ENCODE results near the gene TRAPPC3. TPM values are rescaled to one million over a fixed set of nuclear protein-coding genes. Genes with fewer than 3 reads are reported as not detected.

TRAPPC3 gene
- total RNA-seq, 1 donor from 2014 or later, result 46.8 TPM

DNA sequence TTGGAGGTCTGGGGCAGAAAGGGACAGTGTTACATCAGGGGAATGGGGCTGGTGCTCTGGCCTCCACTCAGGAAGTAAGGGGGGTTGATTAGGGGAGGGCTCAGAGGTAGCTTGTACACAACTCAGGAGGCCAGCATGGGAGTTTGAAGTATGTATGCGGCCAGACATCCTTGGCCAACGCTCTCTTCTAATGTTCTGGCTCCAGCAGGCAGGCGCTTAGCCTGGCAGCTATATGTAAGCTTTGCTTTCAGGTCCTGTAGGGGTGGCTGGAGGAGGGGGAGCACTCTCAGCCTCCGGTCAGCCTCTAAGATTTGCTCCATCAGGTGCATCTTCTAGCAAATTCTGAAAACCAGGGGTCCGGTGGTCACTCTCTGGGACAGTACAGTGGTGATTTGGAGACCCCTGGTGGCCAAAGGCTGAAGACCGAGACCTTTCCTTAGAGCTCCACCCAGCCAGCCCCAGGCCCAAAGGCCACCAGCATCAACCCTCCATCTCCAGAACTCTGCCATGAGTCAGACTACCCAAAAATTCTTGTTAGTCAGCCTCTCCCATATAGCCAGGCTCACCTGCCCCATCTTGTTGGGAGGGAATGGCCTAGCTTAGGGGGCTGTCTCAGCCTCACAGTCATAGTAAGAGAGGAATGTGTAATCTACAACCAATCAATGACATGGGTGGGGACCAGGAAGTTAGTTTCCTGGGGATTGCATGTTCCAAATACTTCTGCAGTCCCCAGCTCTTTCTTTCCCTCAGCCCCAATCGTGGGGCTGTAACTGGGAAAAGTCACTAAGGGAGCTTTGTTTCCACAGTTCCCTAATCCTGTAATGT is 14.6 kb downstream of the TRAPPC3 start:
- DNase-seq (ENCODE audit: low spot score) (peak; percentile 82), ATAC-seq (peak; percentile 88)
- intact Hi-C loops (cut with DNase I), result loop anchor here (5.0 kb wide), 1 partner anchor 37 kb away; no protein-coding TSS in a partner anchor

DNA sequence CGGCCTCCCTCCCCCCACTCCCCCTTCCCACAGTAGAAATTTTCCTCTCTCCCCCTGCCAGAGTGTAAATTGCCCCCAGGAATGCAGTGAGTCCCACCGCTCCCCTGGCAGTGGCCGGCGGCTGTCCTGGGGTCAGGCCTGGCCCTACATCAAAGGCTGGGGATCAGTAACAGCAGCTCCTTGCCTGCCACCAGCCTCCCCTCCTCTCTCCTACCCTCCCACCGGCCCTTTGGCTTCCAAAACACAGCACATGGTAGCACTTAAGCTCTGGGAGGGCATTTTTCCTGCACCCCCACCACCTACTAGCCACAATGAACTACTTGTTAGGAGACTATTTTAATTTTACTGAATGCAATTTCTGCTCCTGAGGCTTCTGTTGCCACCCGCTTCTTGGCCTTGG is 15.3 kb downstream of the TRAPPC3 start:
- peak; percentile 17 for ATAC-seq
- intact Hi-C loops (cut with DNase I), result loop anchor here (5.0 kb wide), 1 partner anchor 37 kb away; no protein-coding TSS in a partner anchor
- no peak for DNase-seq (ENCODE audit: low spot score)

GRCh38 chr1:36133484-36133883 is 15.8 kb downstream of the TRAPPC3 start:
- intact Hi-C loops (cut with DNase I), result loop anchor here (5.0 kb wide), 1 partner anchor 36 kb away; no protein-coding TSS in a partner anchor
- ATAC-seq (peak; percentile 4), DNase-seq (ENCODE audit: low spot score) (no peak)

- no peak for ATAC-seq
- intact Hi-C loops (cut with DNase I), result loop anchor here (5.0 kb wide), 1 partner anchor 35 kb away; no protein-coding TSS in a partner anchor
- no peak for DNase-seq (ENCODE audit: low spot score)
Observed at GRCh38 chr1:36132029-36132428, 17.3 kb downstream of the TRAPPC3 start.

GRCh38 chr1:36128905-36129206 is 20.4 kb downstream of the TRAPPC3 start:
- ATAC-seq, result no peak
- no peak for DNase-seq (ENCODE audit: low spot score)
- intact Hi-C loops (cut with DNase I), result no loop called here

- DNase-seq (ENCODE audit: low spot score) (no peak), ATAC-seq (no peak)
- intact Hi-C loops (cut with DNase I), result no loop called here
Observed at GRCh38 chr1:36128126-36128904, 21.0 kb downstream of the TRAPPC3 start.

GRCh38 chr1:36126797-36127500 is 22.3 kb downstream of the TRAPPC3 start:
- ATAC-seq (no peak), DNase-seq (ENCODE audit: low spot score) (no peak)
- intact Hi-C loops (cut with DNase I), result no loop called here

DNA sequence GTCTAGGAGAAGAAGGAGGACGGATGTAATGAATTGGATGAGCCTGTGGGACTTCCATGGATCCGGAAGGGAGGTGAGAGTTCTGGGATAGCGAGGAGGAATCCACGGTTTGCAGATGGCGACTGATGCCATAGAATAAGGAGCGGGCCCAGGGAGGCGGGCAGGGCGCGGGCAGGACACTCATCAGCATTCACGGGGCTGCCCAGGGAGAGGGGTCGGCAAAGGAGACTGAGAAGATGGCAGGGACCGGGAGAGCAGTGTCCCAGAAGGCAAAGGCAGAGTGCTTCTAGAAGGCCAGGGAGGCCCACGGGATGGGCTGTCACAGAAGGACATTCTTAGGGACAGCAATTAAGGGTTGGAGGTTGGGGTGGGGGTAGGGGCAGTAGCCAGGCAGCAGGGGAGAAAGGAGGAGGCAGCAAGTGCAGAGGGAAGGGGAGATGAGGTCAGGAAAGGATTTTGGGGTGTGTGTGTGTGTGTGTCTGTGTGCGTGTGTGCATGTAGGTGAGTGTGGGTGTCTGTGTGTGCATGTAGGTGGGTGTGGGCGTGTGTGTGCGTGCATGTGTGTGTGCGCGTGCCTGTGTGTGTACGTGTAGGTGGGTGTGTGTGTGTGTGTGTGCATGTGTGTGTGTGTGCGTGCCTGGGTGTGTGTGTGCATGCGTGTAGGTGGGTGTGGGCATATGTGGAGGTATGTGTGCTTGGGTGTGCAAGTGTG is 23.1 kb downstream of the TRAPPC3 start:
- no peak for ATAC-seq
- DNase-seq (ENCODE audit: low spot score), result no peak
- intact Hi-C loops (cut with DNase I), result no loop called here

DNA sequence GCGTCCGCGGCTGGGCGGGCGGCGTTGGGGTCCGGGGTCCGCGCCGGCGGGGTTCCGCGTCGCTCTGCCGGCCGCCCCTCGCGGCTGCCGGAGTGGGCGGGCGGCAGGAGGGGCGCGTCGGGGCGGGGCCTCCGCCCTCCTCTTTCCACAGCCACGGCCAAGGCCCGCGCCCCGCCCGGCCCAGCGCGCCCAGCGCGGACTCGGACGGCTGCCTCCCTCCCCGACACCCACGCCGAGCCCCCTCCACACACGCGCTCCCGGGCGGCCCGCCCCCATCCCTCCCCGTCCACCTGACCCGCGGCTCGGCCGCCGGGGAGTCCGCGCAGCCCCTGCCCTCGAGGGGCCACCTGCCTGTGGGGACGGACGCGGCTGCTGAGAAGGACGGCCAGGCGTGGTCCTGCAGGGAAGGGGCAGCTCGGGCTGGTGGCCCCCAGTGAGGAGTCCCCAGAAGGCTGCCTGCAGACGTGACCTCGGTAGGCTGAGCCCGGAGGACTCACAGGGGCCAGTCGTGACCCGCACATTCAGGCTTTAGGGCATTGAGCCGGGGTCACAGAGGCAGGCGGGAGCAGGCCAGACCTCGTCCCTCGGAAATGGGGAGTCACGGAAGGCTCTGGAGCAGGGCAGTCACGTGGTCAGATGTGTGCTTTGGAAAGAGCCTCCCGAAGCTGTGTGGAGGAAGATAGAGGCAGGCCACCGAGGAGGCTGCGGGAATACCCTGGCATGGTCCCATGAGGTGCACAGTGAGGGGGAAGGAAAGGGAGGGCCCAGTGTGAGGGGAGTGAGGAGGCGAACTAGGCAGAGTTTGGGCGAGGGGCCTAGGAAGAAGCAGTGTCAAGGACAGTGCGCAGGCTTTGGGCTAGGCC is 23.9 kb downstream of the TRAPPC3 start, which contains the start of gene COL8A2:
COL8A2 (minus strand) TSS at position 94 of the 863 bp plus-strand sequence. CDS start 24,980 bp downstream, outside the sequence.
- ATAC-seq, result peak; percentile 61
- DNase-seq (ENCODE audit: low spot score), result peak; percentile 77
- intact Hi-C loops (cut with DNase I), result no loop called here

- no peak for DNase-seq (ENCODE audit: low spot score)
- ATAC-seq, result peak; percentile 6
- intact Hi-C loops (cut with DNase I), result no loop called here
Observed at GRCh38 chr1:36124404-36125128, 24.7 kb downstream of the TRAPPC3 start.

- DNase-seq (ENCODE audit: low spot score) (no peak), ATAC-seq (peak; percentile 57)
- intact Hi-C loops (cut with DNase I), result no loop called here
Observed at GRCh38 chr1:36123356-36123755, 25.9 kb downstream of the TRAPPC3 start.

- intact Hi-C loops (cut with DNase I), result no loop called here
- ATAC-seq (no peak), DNase-seq (ENCODE audit: low spot score) (no peak)
Observed at GRCh38 chr1:36122062-36123030, 26.9 kb downstream of the TRAPPC3 start.

- ATAC-seq (no peak), DNase-seq (ENCODE audit: low spot score) (no peak)
- intact Hi-C loops (cut with DNase I), result no loop called here
Observed at GRCh38 chr1:36119456-36119855, 29.8 kb downstream of the TRAPPC3 start.

DNA sequence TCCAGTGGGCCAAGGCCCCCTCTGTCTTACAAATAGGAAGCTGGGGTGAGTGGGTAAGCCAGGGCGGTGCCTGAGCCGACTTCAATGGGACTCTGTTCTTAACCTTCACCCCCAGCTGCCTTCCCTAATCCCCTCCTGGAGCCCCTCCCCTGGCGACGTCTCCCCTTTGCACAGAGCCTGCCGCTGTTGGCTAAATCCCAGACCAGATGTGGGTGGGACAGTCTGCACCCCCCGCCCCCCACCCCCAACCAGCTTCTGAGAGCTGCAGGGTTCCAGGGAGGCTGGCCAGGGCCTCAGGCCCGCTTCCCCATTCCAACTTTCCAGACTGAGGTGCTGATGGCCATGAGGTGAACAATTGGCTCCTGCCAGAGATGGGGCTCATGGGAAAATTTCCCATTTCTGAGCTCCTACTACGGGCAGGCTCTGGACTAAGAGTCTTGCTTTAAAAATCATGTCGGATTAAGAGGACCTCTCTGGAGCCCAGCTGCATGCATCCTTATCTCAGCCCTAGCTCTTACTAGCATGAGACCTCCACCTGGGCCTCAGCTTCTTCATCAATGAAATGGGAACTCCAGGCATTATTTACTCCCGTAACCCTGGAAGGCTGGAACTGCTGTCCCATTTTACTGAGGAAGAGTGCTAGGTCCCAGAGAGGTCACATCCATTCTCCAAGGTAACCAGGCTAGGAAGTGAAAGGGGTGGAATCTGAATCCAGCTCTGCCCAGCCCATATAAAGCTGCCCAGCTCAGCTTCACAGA is 30.7 kb downstream of the TRAPPC3 start:
- ATAC-seq, result no peak
- no peak for DNase-seq (ENCODE audit: low spot score)
- intact Hi-C loops (cut with DNase I), result no loop called here

- no peak for ATAC-seq
- intact Hi-C loops (cut with DNase I), result no loop called here
- no peak for DNase-seq (ENCODE audit: low spot score)
Observed at GRCh38 chr1:36116901-36117300, 32.4 kb downstream of the TRAPPC3 start.

All from sciatic nerve (tissue), 2 donors.